ENCODE data around the gene CLEC4G. TPM values are rescaled to one million over a fixed set of nuclear protein-coding genes. Genes with fewer than 3 reads are reported as not detected.
A peak's percentile ranks its signal among the peaks of the same experiment; 100 is the strongest.

Gene CLEC4G
- total and polyA plus RNA-seq, 9 of the 15 experiments (the other 6 are each of a cell fraction or from before 2014, with no cell fraction given): not detected

DNA sequence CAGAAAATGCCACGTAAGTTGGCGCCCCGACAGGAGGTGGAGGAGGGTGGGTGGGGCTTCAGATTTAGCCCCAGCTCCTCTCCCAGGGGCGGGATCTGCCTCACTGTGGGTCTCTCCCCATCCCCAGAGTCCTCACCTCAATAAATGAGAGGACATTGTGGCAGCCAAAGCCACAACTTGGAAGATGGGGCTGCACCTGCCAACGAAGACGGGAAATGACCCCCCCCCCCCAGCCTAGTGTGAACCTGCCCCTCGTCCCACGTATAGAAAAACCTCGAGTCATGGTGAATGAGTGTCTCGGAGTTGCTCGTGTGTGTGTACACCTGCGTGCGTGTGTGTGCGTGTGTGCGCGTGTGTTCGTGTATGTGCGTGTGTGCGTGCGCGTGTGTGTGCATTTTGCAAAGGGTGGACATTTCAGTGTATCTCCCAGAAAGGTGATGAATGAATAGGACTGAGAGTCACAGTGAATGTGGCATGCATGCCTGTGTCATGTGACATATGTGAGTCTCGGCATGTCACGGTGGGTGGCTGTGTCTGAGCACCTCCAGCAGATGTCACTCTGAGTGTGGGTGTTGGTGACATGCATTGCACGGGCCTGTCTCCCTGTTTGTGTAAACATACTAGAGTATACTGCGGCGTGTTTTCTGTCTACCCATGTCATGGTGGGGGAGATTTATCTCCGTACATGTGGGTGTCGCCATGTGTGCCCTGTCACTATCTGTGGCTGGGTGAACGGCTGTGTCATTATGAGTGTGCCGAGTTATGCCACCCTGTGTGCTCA is 52.7 kb downstream of the CLEC4G start (continued):
- 0 out of 2 replicates have a peak, but pooled peaks have one; percentile 13 for TF ChIP-seq CBFA2T2 (conservative IDR thresholded peaks at IDR 0.05)
- TF ChIP-seq, protein P1, sequence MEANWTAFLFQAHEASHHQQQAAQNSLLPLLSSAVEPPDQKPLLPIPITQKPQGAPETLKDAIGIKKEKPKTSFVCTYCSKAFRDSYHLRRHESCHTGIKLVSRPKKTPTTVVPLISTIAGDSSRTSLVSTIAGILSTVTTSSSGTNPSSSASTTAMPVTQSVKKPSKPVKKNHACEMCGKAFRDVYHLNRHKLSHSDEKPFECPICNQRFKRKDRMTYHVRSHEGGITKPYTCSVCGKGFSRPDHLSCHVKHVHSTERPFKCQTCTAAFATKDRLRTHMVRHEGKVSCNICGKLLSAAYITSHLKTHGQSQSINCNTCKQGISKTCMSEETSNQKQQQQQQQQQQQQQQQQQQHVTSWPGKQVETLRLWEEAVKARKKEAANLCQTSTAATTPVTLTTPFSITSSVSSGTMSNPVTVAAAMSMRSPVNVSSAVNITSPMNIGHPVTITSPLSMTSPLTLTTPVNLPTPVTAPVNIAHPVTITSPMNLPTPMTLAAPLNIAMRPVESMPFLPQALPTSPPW (CRISPR knock-in tag; IDR thresholded peaks at IDR 0.05): no peak; the same call in 1 of the 2 replicates
- TF ChIP-seq RAD51 (IDR thresholded peaks at IDR 0.05; ENCODE audit: borderline replicate concordance, low read depth): peak; percentile 69
- 0 out of 2 replicates have a peak, but pooled peaks have one; percentile 27 for TF ChIP-seq SMC3 (conservative IDR thresholded peaks at IDR 0.05; ENCODE audit: insufficient read depth, low read depth, low read length)
- no peak for TF ChIP-seq WHSC1 (IDR thresholded peaks at IDR 0.05; ENCODE audit: low read length)
- TF ChIP-seq ZNF444 (CRISPR knock-in tag; IDR thresholded peaks at IDR 0.05): no peak
- no peak for TF ChIP-seq FOXK2 (conservative IDR thresholded peaks at IDR 0.05 in 1 of 2, IDR thresholded peaks at IDR 0.05 in 1 of 2; ENCODE audit: low read depth in 2 of 2)
- TF ChIP-seq HDAC1 (IDR thresholded peaks at IDR 0.05): 0 out of 4 replicates have a peak, but pooled peaks of 1 of the 2 experiments have one; percentile 44

Other genes starting within 250 kb of the CLEC4G start
Only the 7 nearest of the 23 such genes appear.
- 79.9 and 96.0 TPM in 2 replicates for gene STXBP2, start 95.0 kb downstream of the CLEC4G start, total RNA-seq (2014; rRNA removed)
- gene STXBP2, start 95.0 kb downstream of the CLEC4G start, total RNA-seq (2014; rRNA removed; fragmentation: Illumina TruSeq; extraction: Trizol): 29.8 and 31.6 TPM in 2 replicates
- gene STXBP2, start 95.0 kb downstream of the CLEC4G start, total RNA-seq (2015; rRNA removed; fragmentation: Illumina TruSeq; extraction: Trizol): 37.6 and 38.4 TPM in 2 replicates
- gene STXBP2, start 95.0 kb downstream of the CLEC4G start, total RNA-seq (2021): 136 and 163 TPM in 2 replicates
- 141 and 157 TPM in 2 replicates for gene STXBP2, start 95.0 kb downstream of the CLEC4G start, polyA plus RNA-seq (2011; rRNA removed)
- 71.3 and 102 TPM in 2 replicates for gene STXBP2, start 95.0 kb downstream of the CLEC4G start, polyA plus RNA-seq (2014; fragmentation: Illumina TruSeq; extraction: Trizol)
- 1 to 10 TPM; 2.5 to 9.1 TPM for gene STXBP2, start 95.0 kb downstream of the CLEC4G start, polyA plus RNA-seq (2014; fragmentation: Nextera tagmentation; extraction: Ambion mirVana)
- gene STXBP2, start 95.0 kb downstream of the CLEC4G start, polyA plus RNA-seq (2014; rRNA removed): 142 and 145 TPM in 2 replicates
- not detected in 2 replicates for gene RETN, start 63.1 kb downstream of the CLEC4G start, total RNA-seq (2014; rRNA removed)
- not detected in 2 replicates for gene RETN, start 63.1 kb downstream of the CLEC4G start, total RNA-seq (2014; rRNA removed; fragmentation: Illumina TruSeq; extraction: Trizol)
- gene RETN, start 63.1 kb downstream of the CLEC4G start, total RNA-seq (2015; rRNA removed; fragmentation: Illumina TruSeq; extraction: Trizol): not detected in 2 replicates
- not detected in 2 replicates for gene RETN, start 63.1 kb downstream of the CLEC4G start, total RNA-seq (2021)
- not detected in 2 replicates for gene RETN, start 63.1 kb downstream of the CLEC4G start, polyA plus RNA-seq (2011; rRNA removed)
- gene RETN, start 63.1 kb downstream of the CLEC4G start, polyA plus RNA-seq (2014; fragmentation: Illumina TruSeq; extraction: Trizol): not detected in 2 replicates
- not detected for gene RETN, start 63.1 kb downstream of the CLEC4G start, polyA plus RNA-seq (2014; fragmentation: Nextera tagmentation; extraction: Ambion mirVana)
- gene RETN, start 63.1 kb downstream of the CLEC4G start, polyA plus RNA-seq (2014; rRNA removed): not detected in 2 replicates
- gene MCEMP1, start 55.0 kb downstream of the CLEC4G start, total RNA-seq (2014; rRNA removed): 0.18 and 0.37 TPM in 2 replicates
- 0.26 and 0.33 TPM in 2 replicates for gene MCEMP1, start 55.0 kb downstream of the CLEC4G start, total RNA-seq (2014; rRNA removed; fragmentation: Illumina TruSeq; extraction: Trizol)
- 0.08 and 0.11 TPM in 2 replicates for gene MCEMP1, start 55.0 kb downstream of the CLEC4G start, total RNA-seq (2015; rRNA removed; fragmentation: Illumina TruSeq; extraction: Trizol)
- gene MCEMP1, start 55.0 kb downstream of the CLEC4G start, total RNA-seq (2021): 0.51 and 0.63 TPM in 2 replicates
- gene MCEMP1, start 55.0 kb downstream of the CLEC4G start, polyA plus RNA-seq (2011; rRNA removed): 0.79 and 1.8 TPM in 2 replicates
- 0.49 and 0.68 TPM in 2 replicates for gene MCEMP1, start 55.0 kb downstream of the CLEC4G start, polyA plus RNA-seq (2014; fragmentation: Illumina TruSeq; extraction: Trizol)
- under 1 TPM; 0.81 to 0.94 TPM for gene MCEMP1, start 55.0 kb downstream of the CLEC4G start, polyA plus RNA-seq (2014; fragmentation: Nextera tagmentation; extraction: Ambion mirVana)
- gene MCEMP1, start 55.0 kb downstream of the CLEC4G start, polyA plus RNA-seq (2014; rRNA removed): 0.49 and 0.65 TPM in 2 replicates
- 76.2 and 82.6 TPM in 2 replicates for gene TRAPPC5, start 51.3 kb downstream of the CLEC4G start, total RNA-seq (2014; rRNA removed)
- gene TRAPPC5, start 51.3 kb downstream of the CLEC4G start, total RNA-seq (2014; rRNA removed; fragmentation: Illumina TruSeq; extraction: Trizol): 0.99 and 2.7 TPM in 2 replicates
- 40.9 and 42.0 TPM in 2 replicates for gene TRAPPC5, start 51.3 kb downstream of the CLEC4G start, total RNA-seq (2015; rRNA removed; fragmentation: Illumina TruSeq; extraction: Trizol)
- 76.9 and 81.9 TPM in 2 replicates for gene TRAPPC5, start 51.3 kb downstream of the CLEC4G start, total RNA-seq (2021)
- gene TRAPPC5, start 51.3 kb downstream of the CLEC4G start, polyA plus RNA-seq (2011; rRNA removed): 29.3 and 56.7 TPM in 2 replicates
- gene TRAPPC5, start 51.3 kb downstream of the CLEC4G start, polyA plus RNA-seq (2014; fragmentation: Illumina TruSeq; extraction: Trizol): 3.9 and 21.4 TPM in 2 replicates
- 1 to 10 TPM; 2.0 to 4.2 TPM for gene TRAPPC5, start 51.3 kb downstream of the CLEC4G start, polyA plus RNA-seq (2014; fragmentation: Nextera tagmentation; extraction: Ambion mirVana)
- 45.2 and 53.1 TPM in 2 replicates for gene TRAPPC5, start 51.3 kb downstream of the CLEC4G start, polyA plus RNA-seq (2014; rRNA removed)
- not detected in 2 replicates for gene FCER2, start 30.0 kb downstream of the CLEC4G start, total RNA-seq (2014; rRNA removed)
- gene FCER2, start 30.0 kb downstream of the CLEC4G start, total RNA-seq (2014; rRNA removed; fragmentation: Illumina TruSeq; extraction: Trizol): not detected in 2 replicates
- not detected in 2 replicates for gene FCER2, start 30.0 kb downstream of the CLEC4G start, total RNA-seq (2015; rRNA removed; fragmentation: Illumina TruSeq; extraction: Trizol)
- gene FCER2, start 30.0 kb downstream of the CLEC4G start, total RNA-seq (2021): 0.11 and 0.38 TPM in 2 replicates
- gene FCER2, start 30.0 kb downstream of the CLEC4G start, polyA plus RNA-seq (2011; rRNA removed): not detected in 2 replicates
- not detected in 2 replicates for gene FCER2, start 30.0 kb downstream of the CLEC4G start, polyA plus RNA-seq (2014; fragmentation: Illumina TruSeq; extraction: Trizol)
- gene FCER2, start 30.0 kb downstream of the CLEC4G start, polyA plus RNA-seq (2014; fragmentation: Nextera tagmentation; extraction: Ambion mirVana): not detected
- gene FCER2, start 30.0 kb downstream of the CLEC4G start, polyA plus RNA-seq (2014; rRNA removed): not detected in 2 replicates
- gene CD209, start 15.4 kb upstream of the CLEC4G start, total RNA-seq (2014; rRNA removed): not detected in 2 replicates
- gene CD209, start 15.4 kb upstream of the CLEC4G start, total RNA-seq (2014; rRNA removed; fragmentation: Illumina TruSeq; extraction: Trizol): not detected in 2 replicates
- gene CD209, start 15.4 kb upstream of the CLEC4G start, total RNA-seq (2015; rRNA removed; fragmentation: Illumina TruSeq; extraction: Trizol): not detected in 2 replicates
- not detected in 2 replicates for gene CD209, start 15.4 kb upstream of the CLEC4G start, total RNA-seq (2021)
- 0.01 TPM in 2 replicates for gene CD209, start 15.4 kb upstream of the CLEC4G start, polyA plus RNA-seq (2011; rRNA removed)
- gene CD209, start 15.4 kb upstream of the CLEC4G start, polyA plus RNA-seq (2014; fragmentation: Illumina TruSeq; extraction: Trizol): not detected in 2 replicates
- gene CD209, start 15.4 kb upstream of the CLEC4G start, polyA plus RNA-seq (2014; fragmentation: Nextera tagmentation; extraction: Ambion mirVana): not detected
- gene CD209, start 15.4 kb upstream of the CLEC4G start, polyA plus RNA-seq (2014; rRNA removed): not detected in 2 replicates
- gene CLEC4M, start 31.1 kb upstream of the CLEC4G start, total RNA-seq (2014; rRNA removed): not detected in 2 replicates
- gene CLEC4M, start 31.1 kb upstream of the CLEC4G start, total RNA-seq (2014; rRNA removed; fragmentation: Illumina TruSeq; extraction: Trizol): not detected in 2 replicates
- not detected in 2 replicates for gene CLEC4M, start 31.1 kb upstream of the CLEC4G start, total RNA-seq (2015; rRNA removed; fragmentation: Illumina TruSeq; extraction: Trizol)
- gene CLEC4M, start 31.1 kb upstream of the CLEC4G start, total RNA-seq (2021): 0.27 TPM in 1 of 2 replicates, not detected in the other
- gene CLEC4M, start 31.1 kb upstream of the CLEC4G start, polyA plus RNA-seq (2011; rRNA removed): 0.18 and 0.62 TPM in 2 replicates
- not detected in 2 replicates for gene CLEC4M, start 31.1 kb upstream of the CLEC4G start, polyA plus RNA-seq (2014; fragmentation: Illumina TruSeq; extraction: Trizol)
- under 1 TPM in 1 of 2 experiments, not detected in 1; 0.08 TPM for gene CLEC4M, start 31.1 kb upstream of the CLEC4G start, polyA plus RNA-seq (2014; fragmentation: Nextera tagmentation; extraction: Ambion mirVana)
- gene CLEC4M, start 31.1 kb upstream of the CLEC4G start, polyA plus RNA-seq (2014; rRNA removed): not detected in 2 replicates